HG03280 (cell line): Measurements from ENCODE around the gene SLC46A1.
"Not testable (repeated sequence)": the region's sequence is repeated elsewhere in the genome, so short reads cannot be mapped to it uniquely, and the experiment has no call there.

Experiments used
- ATAC-seq: cut with Tn5 transposase; IDR thresholded peaks from one replicate; pipeline ENCODE4 v1.9.1; 2021; ENCODE audit warnings: mild to moderate bottlenecking, moderate library complexity; ENCODE audit not compliant: unreplicated experiment

The SLC46A1 gene

DNA sequence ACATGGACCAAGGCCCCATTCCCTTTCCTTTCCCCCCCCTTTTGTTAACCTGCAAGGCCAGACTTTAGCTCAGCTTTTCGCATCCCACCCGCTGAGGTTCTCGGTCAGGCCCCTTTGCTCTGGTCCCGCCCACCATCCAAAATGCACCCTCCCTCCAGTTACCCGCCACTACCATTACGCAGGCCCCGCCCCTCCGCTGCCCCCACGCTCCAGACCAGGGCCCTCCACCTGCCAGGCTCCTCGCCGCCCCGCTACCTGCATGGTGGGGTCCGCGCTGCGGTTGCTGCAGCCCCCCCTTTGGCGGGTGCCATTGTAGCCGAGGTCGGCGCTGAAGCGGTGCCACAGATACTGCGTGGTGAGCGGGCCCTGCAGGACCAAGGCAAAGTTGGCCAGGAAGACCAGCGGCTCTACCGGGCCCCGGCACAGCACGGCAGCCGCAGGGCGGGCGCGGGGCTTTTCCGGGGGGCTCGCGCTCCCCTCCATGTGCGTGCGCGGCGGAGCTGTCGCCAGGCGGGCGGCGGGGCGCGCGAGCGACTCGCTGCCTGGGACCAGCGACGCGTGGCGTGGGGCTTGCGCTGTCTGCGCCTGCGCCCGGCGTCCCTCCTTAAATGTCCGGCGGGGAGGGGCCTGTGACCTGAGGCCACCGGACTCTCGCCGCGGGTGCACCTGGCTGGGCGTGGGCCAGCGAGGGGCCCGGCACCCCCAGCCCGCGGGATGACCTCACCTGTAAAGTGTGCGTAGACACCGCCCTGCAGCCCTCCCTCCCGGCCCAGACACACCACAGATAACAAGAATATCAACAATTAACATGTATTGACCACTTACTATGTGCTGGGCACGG, at the start of gene SLC46A1:
Gene SLC46A1 (minus strand): TSS at position 581 of the 841 bp plus-strand sequence. CDS start 98 bp downstream, at position 483.
- no peak for ATAC-seq

DNA sequence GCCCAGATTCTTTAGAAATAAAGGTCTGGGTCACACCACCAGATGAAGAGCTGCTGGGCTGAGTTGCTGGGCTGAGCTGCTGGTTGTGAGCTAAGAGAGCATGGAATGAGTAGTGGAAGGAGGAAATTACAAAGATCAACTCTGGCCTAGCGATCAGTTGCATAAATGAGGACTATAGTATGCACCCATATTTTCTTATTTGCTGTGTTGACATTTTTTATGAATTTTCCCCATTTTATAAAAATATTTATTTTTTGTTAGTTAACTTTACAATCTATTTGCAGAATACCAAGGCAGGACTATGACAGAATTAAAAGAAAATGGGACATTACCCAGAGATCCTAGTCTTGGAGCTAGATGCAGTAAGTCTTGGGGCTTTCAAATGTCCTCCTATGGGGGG, 43.8 kb upstream of the SLC46A1 start:
- ATAC-seq, result no peak

DNA sequence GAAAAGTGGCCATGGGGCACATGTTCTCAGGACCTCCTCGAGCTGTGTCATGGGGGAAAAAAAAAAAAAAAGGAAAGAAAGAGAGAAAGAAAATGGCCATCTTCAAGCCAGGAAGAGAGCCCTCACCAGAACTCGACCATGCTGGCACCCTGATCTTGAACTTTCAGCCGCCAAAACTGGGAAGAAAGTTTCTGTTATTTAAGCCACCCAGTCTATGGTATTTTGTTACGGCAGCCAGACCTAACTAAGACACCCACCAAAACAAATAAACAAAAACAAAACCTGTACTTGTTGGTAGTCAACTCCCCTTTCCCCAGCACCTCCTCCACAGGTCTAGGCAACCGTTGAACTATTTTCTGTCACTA, 41.4 kb upstream of the SLC46A1 start:
- no peak for ATAC-seq

DNA sequence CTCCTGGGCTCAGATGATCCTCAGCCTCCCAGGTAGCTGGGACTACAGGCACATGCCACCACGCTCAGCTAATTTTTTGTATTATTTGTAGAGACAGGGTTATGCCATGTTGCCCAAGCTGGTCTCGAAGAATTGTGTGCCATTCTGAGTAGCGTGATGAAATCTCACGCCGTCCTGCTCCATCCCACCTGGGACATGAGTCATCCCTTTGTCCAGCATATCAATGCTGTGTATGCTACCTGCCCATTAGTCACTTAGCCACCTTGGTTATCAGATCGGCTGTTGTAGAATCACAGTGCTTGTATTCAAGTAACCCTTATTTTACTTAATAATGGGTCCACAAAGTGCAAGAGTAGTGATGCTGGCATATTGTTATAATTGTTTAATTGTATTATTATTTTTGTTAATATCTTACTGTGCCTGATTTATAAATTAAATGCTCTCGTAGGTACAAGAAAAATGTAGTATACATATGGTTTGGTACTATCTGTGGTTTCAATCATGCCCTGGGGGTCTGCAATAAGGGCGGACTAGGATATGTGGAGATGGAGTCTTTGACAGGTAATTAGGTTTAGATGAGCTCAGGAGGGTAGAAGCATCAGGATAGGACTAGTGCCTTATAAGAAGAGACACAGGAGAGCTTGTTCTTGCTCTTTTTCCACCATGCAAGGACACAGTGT, 40.8 kb upstream of the SLC46A1 start:
- no peak for ATAC-seq

DNA sequence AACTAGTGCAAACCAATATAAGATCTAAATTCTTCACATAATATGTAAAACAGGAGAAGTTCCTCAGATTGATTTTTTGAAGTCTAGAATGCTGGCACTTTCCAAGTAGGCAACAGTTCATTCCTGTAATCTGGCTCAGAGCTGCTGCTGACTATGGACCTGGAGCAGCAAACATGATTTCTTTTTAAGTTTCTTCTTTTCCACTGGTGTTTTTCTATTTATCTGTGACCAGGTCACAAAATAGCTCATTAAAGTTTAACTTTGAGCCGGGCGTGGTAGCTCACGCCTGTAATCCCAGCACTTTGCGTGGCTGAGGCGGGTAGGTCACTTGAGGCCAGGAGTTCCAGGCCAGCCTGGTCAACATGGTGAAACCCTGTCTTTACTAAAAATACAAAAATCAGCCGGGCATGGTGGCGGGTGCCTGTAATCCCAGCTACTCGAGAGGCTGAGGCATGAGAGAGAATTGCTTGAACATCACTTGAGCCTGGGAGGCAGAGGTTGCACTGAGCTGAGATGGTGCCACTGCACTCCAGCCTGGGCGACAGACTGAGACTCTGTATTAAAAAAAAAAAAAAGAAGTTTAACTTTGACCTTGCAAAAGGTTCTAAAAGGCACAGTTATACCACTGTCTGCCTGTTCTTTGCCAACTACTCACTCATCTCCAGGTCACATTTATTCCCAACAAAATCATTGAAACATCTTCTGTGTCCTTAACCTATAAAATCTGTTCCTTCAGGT, 38.1 kb upstream of the SLC46A1 start:
- ATAC-seq, result no peak

DNA sequence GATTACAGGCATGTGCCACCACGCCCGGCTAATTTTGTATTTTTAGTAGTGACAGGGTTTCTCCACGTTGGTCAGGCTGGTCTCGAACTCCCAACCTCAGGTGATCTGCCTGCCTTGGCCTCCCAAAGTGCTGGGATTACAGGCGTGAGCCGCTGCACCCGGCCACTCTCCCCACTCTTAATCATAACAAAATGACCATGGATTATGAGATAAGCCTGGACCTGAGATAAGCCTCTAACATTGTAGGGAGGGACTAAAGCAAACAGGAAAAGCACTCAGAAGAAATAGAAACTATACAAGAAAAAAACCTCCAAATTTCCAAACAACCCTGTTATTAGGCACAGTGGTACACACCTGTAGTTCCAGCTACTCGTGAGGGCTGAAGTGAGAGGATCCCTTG, 28.3 kb upstream of the SLC46A1 start:
- not testable (repeated sequence) for ATAC-seq

DNA sequence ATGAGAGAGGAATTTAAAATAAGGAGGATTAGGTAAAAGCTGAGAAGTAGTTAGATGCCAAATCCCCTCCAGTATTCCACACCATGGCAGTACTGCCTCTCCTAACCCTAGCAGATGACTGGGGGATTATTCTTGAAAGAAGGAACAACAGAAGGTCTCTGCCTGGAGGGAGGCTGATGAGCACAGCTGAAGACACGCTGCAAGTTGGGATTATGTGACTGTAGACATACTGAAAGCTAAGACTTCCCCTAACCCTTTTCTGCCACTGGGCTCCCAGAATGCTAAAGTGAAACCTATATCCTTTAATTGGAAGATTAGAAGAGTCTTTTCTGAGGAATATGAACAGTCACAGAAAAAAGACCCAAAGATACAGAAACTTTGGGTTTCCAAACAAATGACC, 27.7 kb upstream of the SLC46A1 start:
- ATAC-seq, result no peak

DNA sequence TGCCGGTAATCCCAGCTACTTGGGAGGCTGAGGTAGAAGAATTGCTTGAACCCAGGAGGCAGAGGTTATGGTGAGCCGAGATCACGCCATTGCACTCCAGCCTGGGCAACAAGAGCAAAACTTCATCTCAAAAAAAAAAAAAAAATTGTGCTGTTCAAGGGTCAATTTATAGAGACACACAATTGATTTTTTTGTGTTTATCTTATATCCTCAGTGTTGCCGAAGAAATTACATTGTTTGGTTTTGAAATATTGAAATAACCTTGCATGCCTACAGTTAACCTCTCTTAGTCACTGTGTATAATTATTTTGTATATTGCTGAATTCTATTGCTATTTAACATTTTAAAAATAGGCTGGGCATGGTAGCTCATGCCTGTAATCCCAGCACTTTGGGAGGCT, 22.0 kb upstream of the SLC46A1 start:
- ATAC-seq, result not testable (repeated sequence)

DNA sequence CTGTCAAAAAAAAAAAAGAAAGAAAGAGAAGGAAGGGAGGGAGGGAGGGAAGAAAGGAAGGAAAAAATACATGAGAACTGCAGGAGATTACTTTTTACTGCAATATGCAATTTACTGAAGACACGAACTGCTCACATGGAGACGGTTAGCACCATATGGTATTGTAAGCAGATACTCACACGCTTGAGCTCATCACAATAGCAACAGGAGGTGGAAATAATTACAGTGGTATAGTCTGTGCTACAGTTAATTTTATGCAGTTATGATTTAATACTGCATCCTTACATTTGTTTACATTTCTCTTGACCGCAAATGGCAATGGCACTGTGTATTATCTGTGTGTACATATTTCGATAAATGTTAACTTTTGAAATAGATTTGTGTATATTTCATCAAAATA, 21.4 kb upstream of the SLC46A1 start:
- no peak for ATAC-seq

DNA sequence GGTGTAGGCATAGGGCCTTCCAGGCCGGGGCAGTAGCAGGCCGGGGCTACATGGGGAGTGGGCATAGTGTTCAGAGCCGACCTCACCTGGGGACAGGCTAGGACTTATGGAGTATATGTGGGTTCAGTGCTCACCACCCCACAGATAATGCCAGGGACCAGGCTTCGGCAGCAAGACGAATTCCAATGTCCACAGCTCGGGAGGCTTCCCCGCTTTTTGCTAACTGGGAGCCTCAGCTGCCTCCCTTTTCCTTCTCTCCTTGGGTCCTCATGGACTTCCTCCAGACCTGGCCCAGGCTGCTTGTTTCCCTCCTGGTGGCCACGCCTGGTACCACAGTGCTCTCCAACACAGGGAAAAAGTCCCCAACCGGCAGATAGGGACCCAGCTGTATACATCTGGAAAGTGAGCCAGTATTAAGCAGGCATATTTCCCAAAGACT, 20.1 kb upstream of the SLC46A1 start:
- ATAC-seq, result no peak

DNA sequence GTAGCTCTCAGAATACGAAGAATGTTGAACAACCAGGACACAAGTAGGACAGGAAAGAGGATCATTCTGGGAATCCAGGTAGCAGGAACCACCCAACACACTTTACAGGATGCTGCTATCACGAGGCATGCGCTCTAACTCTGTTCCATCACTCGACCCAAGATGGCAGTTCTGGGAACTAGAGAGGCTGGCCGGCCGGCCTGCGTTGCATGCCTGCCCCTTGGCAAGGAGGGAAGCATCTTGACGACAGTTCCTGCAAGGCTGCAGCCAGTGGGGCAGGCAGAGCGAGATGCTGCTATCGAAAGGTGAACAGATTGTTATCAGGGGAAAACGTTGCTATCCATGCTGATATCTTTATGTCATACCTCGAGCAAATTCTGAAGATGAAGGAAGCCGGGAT, 19.2 kb upstream of the SLC46A1 start:
- no peak for ATAC-seq

DNA sequence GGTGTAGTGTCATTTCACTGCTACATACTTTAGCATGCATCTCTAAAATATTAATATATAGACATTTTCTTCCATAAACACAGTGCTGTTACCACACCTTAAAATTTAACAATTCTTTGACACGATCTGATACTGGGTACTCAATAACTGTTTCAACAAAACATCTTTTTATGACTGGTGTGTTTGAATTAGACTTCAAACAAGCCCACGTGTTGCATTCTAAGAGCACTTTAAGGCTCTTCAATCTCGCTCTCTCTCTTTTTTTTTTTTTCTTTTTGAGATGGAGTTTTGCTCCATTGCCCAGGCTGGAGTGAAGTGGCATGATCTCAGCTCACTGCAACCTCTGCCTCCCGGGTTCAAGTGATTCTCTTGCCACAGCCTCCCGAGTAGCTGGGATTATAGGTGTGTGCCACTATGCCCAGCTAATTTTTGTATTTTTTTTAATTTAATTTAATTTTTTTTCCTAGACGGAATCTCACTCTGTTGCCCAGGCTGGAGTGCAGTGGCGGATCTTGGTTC, 15.8 kb upstream of the SLC46A1 start:
- ATAC-seq, result no peak

DNA sequence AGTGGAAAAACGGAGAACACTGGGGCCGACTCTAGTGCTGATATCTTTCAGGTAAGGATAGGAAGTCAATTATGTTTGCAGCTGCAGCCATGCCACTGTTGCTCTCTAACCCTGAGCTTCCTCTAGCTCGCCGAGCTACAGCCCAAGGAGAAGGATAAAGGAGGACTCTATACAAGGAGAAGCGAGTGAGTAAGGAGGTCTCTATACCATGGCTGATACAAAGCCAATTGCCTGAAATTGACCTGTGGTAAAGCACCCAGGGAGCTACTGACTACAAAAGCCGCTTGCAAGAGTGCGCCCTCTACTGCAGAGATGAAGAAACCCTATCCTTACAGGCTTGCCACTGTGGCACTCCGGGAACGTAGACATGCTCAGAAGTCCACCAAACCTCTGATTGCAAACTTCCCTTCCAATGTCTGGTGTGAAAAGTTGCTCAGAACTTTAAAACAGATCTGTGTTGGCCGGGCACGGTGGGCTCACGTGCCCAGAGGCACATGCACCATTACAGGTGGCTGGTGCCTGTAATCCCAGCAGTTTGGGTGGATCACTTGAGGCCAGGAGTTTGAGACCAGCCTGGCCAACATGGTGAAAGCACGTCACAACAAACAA, 10.8 kb upstream of the SLC46A1 start:
- ATAC-seq, result no peak

DNA sequence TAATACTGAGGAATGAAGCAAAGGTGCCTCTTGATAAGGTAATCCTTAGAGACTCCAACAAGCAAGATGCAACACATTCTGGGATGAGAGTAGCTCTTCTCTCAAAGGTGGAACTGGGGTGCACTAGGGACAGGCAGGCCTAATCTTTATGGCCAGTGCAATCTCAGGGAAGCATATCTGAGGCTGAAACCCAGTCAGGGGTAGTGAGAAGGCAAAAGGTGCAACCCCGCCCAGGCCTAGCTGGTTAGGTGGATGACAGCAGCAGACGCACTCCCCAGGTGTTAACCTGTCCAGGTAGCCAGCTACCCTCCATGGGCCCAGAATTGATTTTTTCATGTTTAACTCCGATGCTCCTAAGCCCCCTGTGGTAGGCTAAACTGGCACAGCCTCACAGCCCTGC, 9.9 kb upstream of the SLC46A1 start:
- ATAC-seq, result no peak

DNA sequence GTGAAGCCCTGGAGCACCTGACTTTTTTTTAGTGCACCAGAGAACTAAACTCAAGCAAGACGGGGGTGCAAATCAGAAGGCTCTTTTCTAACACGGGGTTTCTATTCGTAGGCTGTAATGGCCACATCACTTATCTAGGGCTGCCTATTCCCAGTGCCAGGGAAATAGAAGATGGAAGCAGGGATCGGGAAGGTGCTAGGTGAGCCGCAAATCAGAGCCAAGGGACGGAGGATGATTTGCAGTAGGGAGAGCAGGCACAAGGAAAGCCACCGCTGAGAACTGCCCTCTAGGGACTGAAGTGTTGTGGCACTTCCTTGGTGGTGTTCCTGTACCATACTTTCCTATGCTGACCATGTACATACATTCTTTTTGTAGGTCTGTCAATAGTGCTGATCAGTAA, 7.8 kb upstream of the SLC46A1 start:
- ATAC-seq, result no peak

DNA sequence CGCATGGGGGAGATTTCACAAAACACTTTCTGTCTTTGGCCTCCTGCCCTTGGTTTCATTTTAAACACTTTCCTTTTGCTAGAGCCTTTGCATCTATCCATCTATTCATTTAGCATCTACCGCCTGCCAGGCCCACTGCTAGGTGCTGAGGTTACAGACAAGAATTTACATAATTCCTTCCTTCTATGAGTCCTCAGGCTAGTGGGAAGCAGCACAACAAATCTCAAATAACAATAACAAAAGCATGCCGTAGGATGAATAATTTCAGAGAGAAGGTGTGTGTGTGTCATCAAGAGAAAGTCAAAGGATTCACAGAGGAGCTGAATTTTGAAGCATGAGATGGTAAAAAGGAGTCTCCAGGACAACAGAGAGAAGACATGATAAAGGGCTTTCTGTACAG, 6.1 kb upstream of the SLC46A1 start:
- ATAC-seq, result no peak

DNA sequence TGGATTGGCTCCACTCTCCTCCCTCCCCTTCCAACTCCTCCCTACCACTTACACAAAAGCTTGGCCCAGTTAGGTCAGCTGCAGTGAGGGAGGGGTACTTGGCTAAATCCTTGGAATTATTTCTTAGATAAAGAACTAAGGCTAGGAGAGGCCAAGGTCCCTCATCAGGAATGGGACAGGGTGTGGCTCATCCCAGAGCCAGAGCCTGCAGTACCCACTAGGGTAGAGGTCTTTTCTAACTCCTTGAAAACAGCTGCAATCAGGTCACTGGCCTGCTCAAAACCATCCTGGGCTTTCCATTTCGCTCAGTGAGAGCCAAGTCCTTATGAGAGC, 1.9 kb upstream of the SLC46A1 start:
- ATAC-seq, result no peak

DNA sequence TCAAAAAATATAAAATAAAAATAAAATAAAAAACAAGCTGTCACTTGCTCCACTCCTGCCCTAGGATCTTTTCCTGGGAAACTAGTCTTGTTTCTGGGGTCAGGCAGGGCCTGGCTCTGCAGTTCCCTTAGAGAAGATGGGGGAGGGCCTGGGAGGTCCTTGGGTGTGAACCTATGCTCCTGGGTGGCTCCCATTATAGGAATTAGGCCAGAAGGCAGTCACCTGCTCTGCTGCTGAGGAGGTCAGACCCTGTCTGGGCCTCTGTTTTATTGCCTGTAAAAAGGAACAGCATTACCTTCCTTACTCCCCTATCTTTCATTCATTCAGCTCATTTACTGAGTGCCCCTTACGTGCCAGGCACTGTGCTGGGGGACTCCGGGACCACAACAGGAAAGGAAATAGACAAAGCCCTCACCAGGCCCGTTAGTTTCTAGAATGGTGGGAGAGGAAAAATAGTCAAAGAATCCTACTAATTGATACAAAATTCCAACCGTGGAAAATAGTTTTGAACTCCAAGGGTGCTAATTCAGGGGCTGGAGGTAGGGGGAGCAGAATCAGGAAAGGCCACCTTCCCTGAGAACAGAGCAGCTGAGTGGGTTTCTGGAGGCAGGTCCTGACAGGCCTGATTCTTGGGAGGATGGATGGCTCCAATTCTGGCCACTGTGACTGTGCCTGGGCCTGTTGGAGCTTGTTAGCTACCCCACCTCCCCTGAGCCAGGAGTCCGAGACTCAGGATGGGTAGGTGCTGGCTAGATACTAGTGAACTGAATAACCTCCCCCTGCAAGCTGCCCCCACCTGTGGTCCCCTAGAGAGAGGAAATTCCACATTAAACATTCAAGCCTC, 1.3 kb upstream of the SLC46A1 start:
- no peak for ATAC-seq

DNA sequence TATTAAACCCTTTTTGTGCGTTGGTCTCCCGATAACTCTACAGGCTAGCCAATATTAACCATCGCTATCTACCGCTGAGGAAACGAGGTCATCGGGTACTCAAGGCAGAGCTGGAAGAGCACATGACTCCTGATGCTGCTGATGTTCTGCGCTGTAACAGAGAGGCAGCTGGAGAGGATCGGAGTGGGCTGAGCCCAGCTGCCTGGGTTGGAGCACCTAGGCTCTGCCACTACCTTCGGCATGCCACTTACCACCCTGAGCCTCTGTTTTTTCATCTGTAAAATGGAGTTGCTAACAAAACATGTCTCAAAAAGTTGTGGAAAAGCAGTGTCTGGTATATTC, 432 bp upstream of the SLC46A1 start:
- ATAC-seq, result no peak

DNA sequence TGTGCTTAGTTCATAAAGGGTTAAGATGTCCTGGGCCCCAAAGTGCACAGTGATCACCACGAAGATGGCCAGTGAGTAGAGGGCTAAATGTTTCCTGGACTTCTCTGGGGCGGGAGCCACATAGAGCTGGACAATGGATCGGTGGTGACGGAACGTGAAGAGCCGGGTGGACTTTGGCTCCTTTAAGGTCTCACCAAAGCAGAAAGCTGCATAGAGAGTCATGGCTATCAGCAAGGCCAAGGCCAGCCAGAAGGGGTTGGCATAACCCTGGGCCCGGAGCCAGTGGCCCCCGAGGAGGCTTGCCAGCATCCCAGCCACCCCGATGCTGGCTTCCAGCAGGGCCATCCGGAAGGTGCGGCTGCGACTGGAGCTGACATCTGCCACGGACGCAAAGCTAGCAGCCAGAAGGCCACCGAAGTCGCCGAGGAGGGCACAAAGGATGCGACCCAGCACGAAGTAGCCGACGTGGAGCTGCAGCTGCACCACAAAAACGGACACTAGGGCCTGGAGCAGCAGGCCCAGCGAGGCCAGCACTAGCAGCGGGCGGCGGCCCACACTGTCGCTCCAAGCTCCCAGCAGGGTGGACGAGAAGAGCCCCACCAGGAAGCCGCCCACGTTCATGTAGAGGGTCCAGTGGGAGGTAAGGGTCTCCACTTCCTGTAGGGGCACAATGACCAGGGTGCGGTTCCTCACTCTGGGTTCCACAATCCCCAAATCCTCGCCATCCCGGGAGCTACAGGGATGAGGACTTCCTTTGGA, 1.0 kb downstream of the SLC46A1 start:
- ATAC-seq, result no peak
